B cell (primary cell): ENCODE results near the gene AK4.

Experiments
- CTCF ChIP-seq: fragments of 200-600 bp; IDR thresholded peaks from one replicate; pipeline ENCODE4 v1.8.0; 2022; ENCODE audit warnings: antibody characterized with exemption, mild to moderate bottlenecking
- EZH2 ChIP-seq: IDR thresholded peaks from 2 replicates; pipeline ENCODE4 v1.6.1; 2012; ENCODE audit warnings: borderline replicate concordance, low read depth, mild to moderate bottlenecking, moderate library complexity, low read length; ENCODE audit not compliant: insufficient read depth, poor library complexity, severe bottlenecking

DNA sequence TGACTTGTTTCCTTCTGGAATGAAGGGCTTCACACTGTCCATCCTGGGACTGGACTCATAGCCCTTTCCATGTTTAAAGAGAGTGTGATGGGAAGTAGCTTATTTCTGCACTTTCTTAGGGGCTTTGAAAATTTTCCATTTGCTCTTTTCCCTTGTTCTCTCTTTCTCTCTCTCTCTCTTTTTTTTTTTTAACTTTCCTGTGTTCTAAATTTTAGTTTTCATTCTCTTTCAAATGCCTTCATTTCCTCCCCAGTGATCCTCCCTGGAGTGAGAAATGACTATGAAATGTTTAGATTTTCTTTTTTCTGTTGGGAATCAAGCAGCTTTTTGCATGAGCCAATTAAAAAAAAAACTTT, 2.1 kb downstream of the AK4 start:
- no peak for TF ChIP-seq CTCF
- no peak for TF ChIP-seq EZH2
